C4-2B (cell line): ENCODE data around the gene KRTAP5-6.
"Not testable (repeated sequence)": the region's sequence is repeated elsewhere in the genome, so short reads cannot be mapped to it uniquely, and the experiment has no call there.

ENCODE experiments used
- CTCF ChIP-seq: fragments of 450-650 bp; conservative IDR thresholded peaks from 2 replicates; pipeline ENCODE4 v1.5.1; 2017; ENCODE audit warnings: mild to moderate bottlenecking
- ZFX ChIP-seq: fragments of 450-650 bp; IDR thresholded peaks from 2 replicates; pipeline ENCODE4 v1.6.1; 2017

GRCh38 chr11:1670457-1670856 lies 26.5 kb upstream of the KRTAP5-6 start:
- not testable (repeated sequence) for TF ChIP-seq CTCF, ZFX
